Measurements from ENCODE around the gene PCED1B. TPM values are rescaled to one million over a fixed set of nuclear protein-coding genes. Genes with fewer than 3 reads are reported as not detected.

PCED1B gene
- polyA plus RNA-seq, 1 donor (not counting 4 experiments of a cell fraction or from before 2014, with no cell fraction given) = 3.2 TPM

GRCh38 chr12:47097276-47097896 is 18.0 kb downstream of the PCED1B start:
- no peak overlapping the region for H3K4me2 ChIP-seq (ENCODE audit: control insufficient read depth, extremely low read depth, insufficient read depth, low read depth, low read length)
- dilution Hi-C loops (cut with MboI; ENCODE audit: extremely low pct_ligation_motif_present, low sequenced_read_pairs) = no loop called here
- DNase-seq (ENCODE audit: low read depth, low spot score) (no peak), FAIRE-seq (peak; percentile 73)
- peaks cover 41% of the 10 kb centered on the region for H3K4me1 ChIP-seq (ENCODE audit: control insufficient read depth, extremely low read depth, insufficient read depth, low read length)
- H3K27ac ChIP-seq (ENCODE audit: control insufficient read depth, insufficient read depth, low read length) = peak overlapping the region; percentile 78
- H3K9me3 ChIP-seq (ENCODE audit: control insufficient read depth, low read depth, low read length) = no peaks in the 10 kb centered on the region
- no peaks in the 10 kb centered on the region for H3K79me2 ChIP-seq (ENCODE audit: control insufficient read depth, insufficient read depth, low read length)
- no peak overlapping the region for H2AFZ ChIP-seq (ENCODE audit: control insufficient read depth, low read length)
- peak overlapping the region; percentile 30 for H3K9ac ChIP-seq (ENCODE audit: control insufficient read depth, extremely low read depth, insufficient read depth, low read length)
- H3K27me3 ChIP-seq (ENCODE audit: control insufficient read depth, extremely low read depth, insufficient read depth, low read length) = no peaks in the 10 kb centered on the region
- H3K36me3 ChIP-seq (ENCODE audit: control insufficient read depth in 2 of 2, extremely low read depth in 1 of 2, insufficient read depth in 2 of 2, low read length in 2 of 2) = peaks cover 0 to 3% of the 10 kb centered on the region in 2 experiments
- no peak overlapping the region for H3K4me3 ChIP-seq (ENCODE audit: control insufficient read depth in 2 of 3, extremely low read depth in 1 of 3, insufficient read depth in 2 of 3, low read depth in 1 of 3, low read length in 3 of 3)
- TF ChIP-seq EZH2 (IDR thresholded peaks at IDR 0.05; ENCODE audit: low read length) (no peak), CTCF (optimal IDR thresholded peaks at IDR 0.05 in 1 of 3, IDR thresholded peaks at IDR 0.05 in 1 of 3, conservative IDR thresholded peaks at IDR 0.05 in 1 of 3; ENCODE audit: extremely low read depth in 1 of 3, insufficient read depth in 2 of 3, low read length in 3 of 3) (no peak)
- H4K20me1 ChIP-seq (ENCODE audit: control insufficient read depth, extremely low read depth, insufficient read depth, low read length) = no peaks in the 10 kb centered on the region
- H3K9me1 ChIP-seq (ENCODE audit: control insufficient read depth, extremely low read depth, insufficient read depth, low read length) = no peaks in the 10 kb centered on the region

- no peak overlapping the region for H3K4me3 ChIP-seq (ENCODE audit: control insufficient read depth in 2 of 3, extremely low read depth in 1 of 3, insufficient read depth in 2 of 3, low read depth in 1 of 3, low read length in 3 of 3)
- H2AFZ ChIP-seq (ENCODE audit: control insufficient read depth, low read length) = no peak overlapping the region
- FAIRE-seq (no peak), DNase-seq (ENCODE audit: low read depth, low spot score) (no peak)
- no peaks in the 10 kb centered on the region for H3K9me1 ChIP-seq (ENCODE audit: control insufficient read depth, extremely low read depth, insufficient read depth, low read length)
- H3K79me2 ChIP-seq (ENCODE audit: control insufficient read depth, insufficient read depth, low read length) = no peaks in the 10 kb centered on the region
- no peaks in the 10 kb centered on the region for H4K20me1 ChIP-seq (ENCODE audit: control insufficient read depth, extremely low read depth, insufficient read depth, low read length)
- H3K4me1 ChIP-seq (ENCODE audit: control insufficient read depth, extremely low read depth, insufficient read depth, low read length) = peaks cover 41% of the 10 kb centered on the region
- no peak for TF ChIP-seq EZH2 (IDR thresholded peaks at IDR 0.05; ENCODE audit: low read length)
- no peak for TF ChIP-seq CTCF (optimal IDR thresholded peaks at IDR 0.05 in 1 of 3, IDR thresholded peaks at IDR 0.05 in 1 of 3, conservative IDR thresholded peaks at IDR 0.05 in 1 of 3; ENCODE audit: extremely low read depth in 1 of 3, insufficient read depth in 2 of 3, low read length in 3 of 3)
- peaks cover 0 to 3% of the 10 kb centered on the region in 2 experiments for H3K36me3 ChIP-seq (ENCODE audit: control insufficient read depth in 2 of 2, extremely low read depth in 1 of 2, insufficient read depth in 2 of 2, low read length in 2 of 2)
- dilution Hi-C loops (cut with MboI; ENCODE audit: extremely low pct_ligation_motif_present, low sequenced_read_pairs) = no loop called here
- no peak overlapping the region for H3K9ac ChIP-seq (ENCODE audit: control insufficient read depth, extremely low read depth, insufficient read depth, low read length)
- no peaks in the 10 kb centered on the region for H3K27me3 ChIP-seq (ENCODE audit: control insufficient read depth, extremely low read depth, insufficient read depth, low read length)
- peak overlapping the region; percentile 78 for H3K27ac ChIP-seq (ENCODE audit: control insufficient read depth, insufficient read depth, low read length)
- H3K4me2 ChIP-seq (ENCODE audit: control insufficient read depth, extremely low read depth, insufficient read depth, low read depth, low read length) = no peak overlapping the region
- H3K9me3 ChIP-seq (ENCODE audit: control insufficient read depth, low read depth, low read length) = no peaks in the 10 kb centered on the region
These were observed 18.7 kb downstream of the PCED1B start for GRCh38 chr12:47098099-47098498.

Data from keratinocyte (primary cell).